PC-9 (cell line): ENCODE results near the gene CCDC91.

Source experiments
- CTCF ChIP-seq: fragments of 200-600 bp; sonication (generic); conservative IDR thresholded peaks from 2 replicates; pipeline ENCODE4 v1.6.1; 2017; ENCODE audit warnings: mixed run types, antibody characterized with exemption, mild to moderate bottlenecking, moderate library complexity
- EZH2 ChIP-seq: fragments of 200-600 bp; sonication (generic); IDR thresholded peaks from 2 replicates; pipeline ENCODE4 v1.8.0; 2017; ENCODE audit warnings: antibody characterized with exemption, low read depth

GRCh38 chr12:28388879-28389278, 198.6 kb downstream of the CCDC91 start:
- TF ChIP-seq CTCF = no peak
- TF ChIP-seq EZH2 = no peak
